SK-N-SH (cell line): Measurements from ENCODE around the gene TANC1.

Source experiments
- CHD2 ChIP-seq: fragments of 150-350 bp; IDR thresholded peaks from 2 replicates; pipeline ENCODE4 v1.6.1; 2018; ENCODE audit warnings: low read length; ENCODE audit not compliant: partially characterized antibody
- EP300 ChIP-seq, 2 experiments: IDR thresholded peaks; 2 replicates each; pipeline versions ENCODE4 v1.4.0 to v1.6.1; 2012; ENCODE audit warnings: borderline replicate concordance in 1 of 2, low read depth in 1 of 2, low read length in 1 of 2
- RAD21 ChIP-seq: IDR thresholded peaks from 2 replicates; pipeline ENCODE4 v1.6.1; 2012; ENCODE audit warnings: mild to moderate bottlenecking, low read length
- REST ChIP-seq: IDR thresholded peaks from 2 replicates; pipeline ENCODE4 v1.6.1; 2012; ENCODE audit warnings: mild to moderate bottlenecking, low read depth, low read length, moderate library complexity
- SIN3A ChIP-seq: IDR thresholded peaks from 2 replicates; pipeline ENCODE4 v1.6.1; 2012; ENCODE audit warnings: low read depth, mild to moderate bottlenecking, low read length, moderate library complexity, borderline replicate concordance
- TAF1 ChIP-seq: IDR thresholded peaks from 2 replicates; pipeline ENCODE4 v1.6.1; 2012; ENCODE audit warnings: low read depth, mild to moderate bottlenecking, low read length, moderate library complexity, borderline replicate concordance
- TF ChIP-seq, protein P1 (sequence below): fragments of 200-600 bp; sonication (generic); IDR thresholded peaks from 2 replicates; pipeline ENCODE4 v1.6.1; 2017; ENCODE audit warnings: antibody characterized with exemption, mild to moderate bottlenecking, moderate library complexity
- TF ChIP-seq, protein P2 (sequence below): fragments of 150-350 bp; IDR thresholded peaks from 2 replicates; pipeline ENCODE4 v1.6.1; 2017; ENCODE audit warnings: antibody characterized with exemption, low read length, low read depth, borderline replicate concordance

DNA sequence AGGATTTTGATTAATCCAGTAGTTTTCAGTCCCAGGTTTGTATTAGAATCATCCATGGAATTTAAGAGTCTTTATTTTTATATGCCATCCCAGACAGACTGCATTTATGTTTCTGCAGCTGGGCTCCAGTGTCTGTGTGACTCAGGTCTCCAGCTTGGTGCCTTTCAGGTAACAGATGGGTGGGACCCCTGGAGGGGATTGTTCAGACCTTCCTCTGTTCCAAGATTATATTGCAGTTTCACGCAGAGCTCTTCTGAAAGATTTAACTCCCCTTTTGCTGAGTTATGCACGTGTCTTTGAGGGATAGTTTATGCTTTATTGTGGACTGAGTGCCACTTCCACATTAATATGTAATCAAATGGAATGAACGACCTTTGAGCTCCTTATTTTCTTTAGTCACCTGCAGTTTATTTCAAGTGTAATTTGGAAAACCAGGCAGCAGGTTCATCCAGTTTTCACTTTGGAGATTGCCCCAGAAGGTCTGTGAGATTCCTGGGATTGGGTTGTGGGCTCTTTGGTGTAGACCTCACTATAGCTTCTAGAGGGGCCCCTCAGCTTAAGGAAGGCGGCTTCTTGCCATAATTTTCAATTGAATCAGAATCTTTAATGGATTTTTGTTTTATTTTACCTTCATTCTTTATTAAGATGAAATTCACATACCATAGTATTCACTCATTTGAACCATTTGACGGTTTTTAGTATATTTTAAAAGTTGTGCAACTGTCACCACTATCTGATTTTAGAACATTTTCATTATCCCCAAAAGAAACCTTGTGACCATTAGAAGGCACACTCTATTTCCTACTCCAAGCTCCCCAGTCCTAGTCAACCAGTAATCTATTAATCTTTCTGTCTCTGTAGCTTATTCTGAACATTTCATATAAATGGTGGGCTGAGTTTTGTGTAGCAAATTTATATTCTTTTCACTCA is 183.0 kb downstream of the TANC1 start:
- no peak for TF ChIP-seq TAF1
- TF ChIP-seq, protein P1, sequence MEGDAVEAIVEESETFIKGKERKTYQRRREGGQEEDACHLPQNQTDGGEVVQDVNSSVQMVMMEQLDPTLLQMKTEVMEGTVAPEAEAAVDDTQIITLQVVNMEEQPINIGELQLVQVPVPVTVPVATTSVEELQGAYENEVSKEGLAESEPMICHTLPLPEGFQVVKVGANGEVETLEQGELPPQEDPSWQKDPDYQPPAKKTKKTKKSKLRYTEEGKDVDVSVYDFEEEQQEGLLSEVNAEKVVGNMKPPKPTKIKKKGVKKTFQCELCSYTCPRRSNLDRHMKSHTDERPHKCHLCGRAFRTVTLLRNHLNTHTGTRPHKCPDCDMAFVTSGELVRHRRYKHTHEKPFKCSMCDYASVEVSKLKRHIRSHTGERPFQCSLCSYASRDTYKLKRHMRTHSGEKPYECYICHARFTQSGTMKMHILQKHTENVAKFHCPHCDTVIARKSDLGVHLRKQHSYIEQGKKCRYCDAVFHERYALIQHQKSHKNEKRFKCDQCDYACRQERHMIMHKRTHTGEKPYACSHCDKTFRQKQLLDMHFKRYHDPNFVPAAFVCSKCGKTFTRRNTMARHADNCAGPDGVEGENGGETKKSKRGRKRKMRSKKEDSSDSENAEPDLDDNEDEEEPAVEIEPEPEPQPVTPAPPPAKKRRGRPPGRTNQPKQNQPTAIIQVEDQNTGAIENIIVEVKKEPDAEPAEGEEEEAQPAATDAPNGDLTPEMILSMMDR: no peak
- TF ChIP-seq EP300 (IDR thresholded peaks at IDR 0.05; ENCODE audit: borderline replicate concordance in 1 of 2, low read depth in 1 of 2, low read length in 1 of 2): no peak
- TF ChIP-seq REST: no peak
- TF ChIP-seq CHD2: no peak
- TF ChIP-seq, protein P2, sequence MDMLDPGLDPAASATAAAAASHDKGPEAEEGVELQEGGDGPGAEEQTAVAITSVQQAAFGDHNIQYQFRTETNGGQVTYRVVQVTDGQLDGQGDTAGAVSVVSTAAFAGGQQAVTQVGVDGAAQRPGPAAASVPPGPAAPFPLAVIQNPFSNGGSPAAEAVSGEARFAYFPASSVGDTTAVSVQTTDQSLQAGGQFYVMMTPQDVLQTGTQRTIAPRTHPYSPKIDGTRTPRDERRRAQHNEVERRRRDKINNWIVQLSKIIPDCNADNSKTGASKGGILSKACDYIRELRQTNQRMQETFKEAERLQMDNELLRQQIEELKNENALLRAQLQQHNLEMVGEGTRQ: no peak
- no peak for TF ChIP-seq RAD21
- no peak for TF ChIP-seq SIN3A
